OCI-LY7 (cell line): Measurements from ENCODE around the gene FMNL2.

Experiments used
- EZH2phosphoT487 ChIP-seq: fragments of 200-600 bp; sonication (generic); IDR thresholded peaks from 2 replicates; pipeline ENCODE4 v1.6.1; 2018; ENCODE audit warnings: low read depth, borderline replicate concordance, mild to moderate bottlenecking, mixed run types, antibody characterized with exemption, low read length, moderate library complexity, mixed read lengths
- TF ChIP-seq, protein P1 (sequence below): fragments of 200-600 bp; sonication (generic); conservative IDR thresholded peaks from 2 replicates; pipeline ENCODE4 v1.5.1; 2014; ENCODE audit warnings: mild to moderate bottlenecking, antibody characterized with exemption, low read length, moderate library complexity, mixed read lengths

DNA sequence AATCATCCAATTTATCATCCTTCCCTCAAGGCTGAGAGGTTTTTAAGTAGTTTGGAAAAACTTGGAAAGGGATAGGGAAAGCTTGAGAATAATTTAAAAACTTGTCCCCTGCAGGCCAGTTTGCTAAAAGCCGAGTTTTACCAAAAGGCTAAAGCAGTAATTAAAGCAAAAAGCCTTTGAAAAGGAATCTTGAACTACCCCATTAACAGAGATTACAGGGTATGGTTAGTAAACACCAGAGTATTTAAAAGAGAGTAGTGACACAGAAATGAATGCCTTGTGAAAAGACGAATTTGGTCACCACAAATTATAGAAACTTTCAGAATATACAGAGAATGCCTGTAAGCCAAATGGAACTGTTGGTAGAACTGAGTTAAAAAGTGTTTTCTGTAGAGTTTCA is 85.0 kb downstream of the FMNL2 start:
- TF ChIP-seq, protein P1, sequence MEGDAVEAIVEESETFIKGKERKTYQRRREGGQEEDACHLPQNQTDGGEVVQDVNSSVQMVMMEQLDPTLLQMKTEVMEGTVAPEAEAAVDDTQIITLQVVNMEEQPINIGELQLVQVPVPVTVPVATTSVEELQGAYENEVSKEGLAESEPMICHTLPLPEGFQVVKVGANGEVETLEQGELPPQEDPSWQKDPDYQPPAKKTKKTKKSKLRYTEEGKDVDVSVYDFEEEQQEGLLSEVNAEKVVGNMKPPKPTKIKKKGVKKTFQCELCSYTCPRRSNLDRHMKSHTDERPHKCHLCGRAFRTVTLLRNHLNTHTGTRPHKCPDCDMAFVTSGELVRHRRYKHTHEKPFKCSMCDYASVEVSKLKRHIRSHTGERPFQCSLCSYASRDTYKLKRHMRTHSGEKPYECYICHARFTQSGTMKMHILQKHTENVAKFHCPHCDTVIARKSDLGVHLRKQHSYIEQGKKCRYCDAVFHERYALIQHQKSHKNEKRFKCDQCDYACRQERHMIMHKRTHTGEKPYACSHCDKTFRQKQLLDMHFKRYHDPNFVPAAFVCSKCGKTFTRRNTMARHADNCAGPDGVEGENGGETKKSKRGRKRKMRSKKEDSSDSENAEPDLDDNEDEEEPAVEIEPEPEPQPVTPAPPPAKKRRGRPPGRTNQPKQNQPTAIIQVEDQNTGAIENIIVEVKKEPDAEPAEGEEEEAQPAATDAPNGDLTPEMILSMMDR, result no peak
- TF ChIP-seq EZH2phosphoT487, result no peak
